ENCODE data around the gene PGLYRP1. TPM values are rescaled to one million over a fixed set of nuclear protein-coding genes. Genes with fewer than 3 reads are reported as not detected.

The PGLYRP1 gene
- total RNA-seq, 4 donors from 2014 or later, result not detected

- TF ChIP-seq CTCF (IDR thresholded peaks at IDR 0.05), result no peak
- no peak for TF ChIP-seq EP300 (IDR thresholded peaks at IDR 0.05; ENCODE audit: low read depth)
- TF ChIP-seq POLR2AphosphoS5 (IDR thresholded peaks at IDR 0.05), result peak; percentile 84 to 90 (median 89)
- peak; percentile 93 for TF ChIP-seq POLR2A (IDR thresholded peaks at IDR 0.05)
- intact Hi-C loops (cut with DNase I; ENCODE audit: low total_unique reads), result loop anchor here (5.0 kb wide), 1 partner anchor 912 kb away; no protein-coding TSS in a partner anchor
- peaks cover 9 to 14% (median 10%) of the 10 kb centered on the region in 4 donors for H3K4me1 ChIP-seq
- DNase-seq, result peak; percentile 97
- H3K36me3 ChIP-seq, result no peaks in the 10 kb centered on the region
- 0% methylated on average over 2 to 34 of the region's 34 CpGs for WGBS, 2 donors (ENCODE audit: low coverage in 1 of 2)
- in situ Hi-C loops (cut with MboI; ENCODE audit: low pct_ligation_motif_present in 1 of 4, low pct_unique_long_range_greater_than_20kb in 1 of 4, low sequenced_read_pairs in 3 of 4), result no loop called here
- H3K27me3 ChIP-seq, result peaks cover 8% of the 10 kb centered on the region
- H3K4me3 ChIP-seq, result peak within 1 kb of the TSS; percentile 61 to 96 (median 78)
- peak within 1 kb of the TSS; percentile 76 to 92 (median 85) for H3K27ac ChIP-seq
- no peaks in the 10 kb centered on the region for H3K9me3 ChIP-seq
Observed at GRCh38 chr19:45994998-45995714, 27.7 kb downstream of the PGLYRP1 start, which contains the start of gene CCDC61. Gene CCDC61, plus strand, starts transcription at chr19:45995467. Its CDS starts 7,552 bp downstream, at chr19:46003019.

GRCh38 chr19:45994456-45994997, 28.3 kb downstream of the PGLYRP1 start:
- peaks cover 12% of the 10 kb centered on the region for H3K27me3 ChIP-seq
- no peak for DNase-seq
- intact Hi-C loops (cut with DNase I; ENCODE audit: low total_unique reads), result no loop called here
- H3K27ac ChIP-seq, result peak overlapping the region; percentile 9 to 92 (median 38)
- H3K9me3 ChIP-seq, result no peaks in the 10 kb centered on the region
- H3K4me3 ChIP-seq, result peak overlapping the region; percentile 5 to 71 (median 34)
- TF ChIP-seq POLR2AphosphoS5 (IDR thresholded peaks at IDR 0.05) (no peak), EP300 (IDR thresholded peaks at IDR 0.05; ENCODE audit: low read depth) (no peak), POLR2A (IDR thresholded peaks at IDR 0.05) (no peak), CTCF (IDR thresholded peaks at IDR 0.05) (no peak)
- in situ Hi-C loops (cut with MboI; ENCODE audit: low pct_ligation_motif_present in 1 of 4, low pct_unique_long_range_greater_than_20kb in 1 of 4, low sequenced_read_pairs in 3 of 4), result no loop called here
- WGBS, 2 donors (ENCODE audit: low coverage in 1 of 2), result 5 to 8% methylated on average over 7 to 8 of the region's 8 CpGs
- peaks cover 5 to 14% (median 8%) of the 10 kb centered on the region in 4 donors for H3K4me1 ChIP-seq
- H3K36me3 ChIP-seq, result no peaks in the 10 kb centered on the region

- TF ChIP-seq POLR2A (IDR thresholded peaks at IDR 0.05) (no peak), CTCF (IDR thresholded peaks at IDR 0.05) (no peak), POLR2AphosphoS5 (IDR thresholded peaks at IDR 0.05) (no peak), EP300 (IDR thresholded peaks at IDR 0.05; ENCODE audit: low read depth) (no peak)
- H3K36me3 ChIP-seq, result no peaks in the 10 kb centered on the region
- H3K9me3 ChIP-seq, result no peaks in the 10 kb centered on the region
- no peak for DNase-seq
- H3K4me1 ChIP-seq, result peaks cover 0 to 5% (median 3%) of the 10 kb centered on the region in 4 donors
- H3K27ac ChIP-seq, result no peak overlapping the region
- intact Hi-C loops (cut with DNase I; ENCODE audit: low total_unique reads), result no loop called here
- H3K4me3 ChIP-seq, result no peak overlapping the region
- 81 to 87% methylated on average over 5 to 12 of the region's 12 CpGs for WGBS, 2 donors (ENCODE audit: low coverage in 1 of 2)
- in situ Hi-C loops (cut with MboI; ENCODE audit: low pct_ligation_motif_present in 1 of 4, low pct_unique_long_range_greater_than_20kb in 1 of 4, low sequenced_read_pairs in 3 of 4), result no loop called here
- peaks cover 17% of the 10 kb centered on the region for H3K27me3 ChIP-seq
Observed at GRCh38 chr19:45990113-45990728, 32.6 kb downstream of the PGLYRP1 start.

GRCh38 chr19:45985321-45985720, 37.5 kb downstream of the PGLYRP1 start:
- H3K4me1 ChIP-seq, result no peaks in the 10 kb centered on the region
- H3K27ac ChIP-seq, result no peak overlapping the region
- WGBS, 2 donors (ENCODE audit: low coverage in 1 of 2), result 80 to 91% methylated on average over 1 to 7 of the region's 7 CpGs
- intact Hi-C loops (cut with DNase I; ENCODE audit: low total_unique reads), result no loop called here
- no peaks in the 10 kb centered on the region for H3K9me3 ChIP-seq
- TF ChIP-seq EP300 (IDR thresholded peaks at IDR 0.05; ENCODE audit: low read depth) (no peak), POLR2A (IDR thresholded peaks at IDR 0.05) (no peak), CTCF (IDR thresholded peaks at IDR 0.05) (no peak), POLR2AphosphoS5 (IDR thresholded peaks at IDR 0.05) (no peak)
- in situ Hi-C loops (cut with MboI; ENCODE audit: low pct_ligation_motif_present in 1 of 4, low pct_unique_long_range_greater_than_20kb in 1 of 4, low sequenced_read_pairs in 3 of 4), result no loop called here
- peaks cover 27% of the 10 kb centered on the region for H3K27me3 ChIP-seq
- H3K4me3 ChIP-seq, result no peak overlapping the region
- no peak for DNase-seq
- no peaks in the 10 kb centered on the region for H3K36me3 ChIP-seq

All from transverse colon (tissue), 4 donors.